ENCODE measurements around the gene SMOC2. TPM values are rescaled to one million over a fixed set of nuclear protein-coding genes. Genes with fewer than 3 reads are reported as not detected.

SMOC2 gene
- total and polyA plus RNA-seq, 2 donors (not counting 1 experiment from before 2014, with no cell fraction given), result 0.37 TPM; not detected in 1

- ATAC-seq (ENCODE audit: low read depth) (no peak), DNase-seq (no peak)
- H3K27me3 ChIP-seq (replicated peaks in 1 of 4; ENCODE audit: control extremely low read depth in 1 of 4, control insufficient read depth in 3 of 4, insufficient read depth in 4 of 4, low read length in 3 of 4), result no peaks in the 10 kb centered on the region
- no peak overlapping the region for H3K4me3 ChIP-seq (ENCODE audit: control extremely low read depth in 1 of 5, extremely low read depth in 1 of 5, insufficient read depth in 1 of 5, low read depth in 2 of 5, low read length in 4 of 5)
- no peaks in the 10 kb centered on the region for H3K4me1 Mint-ChIP-seq
- H3K4me3 Mint-ChIP-seq, result no peak overlapping the region
- no peak overlapping the region for H3K4me2 ChIP-seq (replicated peaks; ENCODE audit: low read depth, low read length, poor library complexity, severe bottlenecking)
- no peak overlapping the region for H3K9ac ChIP-seq (ENCODE audit: low read length)
- ChIA-PET CTCF (no interaction called here), POLR2A (no interaction called here)
- H3K27ac ChIP-seq (ENCODE audit: low read length in 2 of 2), result no peak overlapping the region
- no peak overlapping the region for H2AFZ ChIP-seq (ENCODE audit: insufficient read depth, low read depth, low read length, poor library complexity, severe bottlenecking)
- H3K27ac Mint-ChIP-seq, result no peak overlapping the region
- no peaks in the 10 kb centered on the region for H3K4me1 ChIP-seq (ENCODE audit: control insufficient read depth in 2 of 2, insufficient read depth in 2 of 2, low read length in 2 of 2)
- H3K9me3 Mint-ChIP-seq (ENCODE audit: insufficient read depth), result no peaks in the 10 kb centered on the region
- peaks cover 0 to 25% (median 0%) of the 10 kb centered on the region in 3 donors for H3K9me3 ChIP-seq (ENCODE audit: control extremely low read depth in 1 of 3, control insufficient read depth in 2 of 3, insufficient read depth in 1 of 3, low read length in 2 of 3)
- no peaks in the 10 kb centered on the region for H3K27me3 Mint-ChIP-seq
- TF ChIP-seq CTCF (IDR thresholded peaks at IDR 0.05) (no peak), EZH2 (IDR thresholded peaks at IDR 0.05; ENCODE audit: borderline replicate concordance, insufficient read depth, low read depth, low read length, poor library complexity, severe bottlenecking) (no peak)
- intact Hi-C loops (cut with micrococcal nuclease), result no loop called here
- H4K20me1 ChIP-seq (ENCODE audit: control insufficient read depth, insufficient read depth, low read length, poor library complexity, severe bottlenecking), result no peaks in the 10 kb centered on the region
- no peaks in the 10 kb centered on the region for H3K36me3 ChIP-seq (replicated peaks in 1 of 2; ENCODE audit: control extremely low read depth in 1 of 2, control insufficient read depth in 1 of 2, extremely low read depth in 1 of 2, insufficient read depth in 2 of 2, low read length in 1 of 2)
- H3K79me2 ChIP-seq (ENCODE audit: control insufficient read depth, insufficient read depth, low read length), result no peaks in the 10 kb centered on the region
- WGBS (ENCODE audit: insufficient coverage), result 87% methylated on average over 17 of the region's 17 CpGs
Observed at GRCh38 chr6:168574075-168574698, 133.2 kb downstream of the SMOC2 start.

GRCh38 chr6:168574699-168575195 lies 133.8 kb downstream of the SMOC2 start:
- ChIA-PET CTCF (no interaction called here), POLR2A (no interaction called here)
- no peak overlapping the region for H3K4me2 ChIP-seq (replicated peaks; ENCODE audit: low read depth, low read length, poor library complexity, severe bottlenecking)

More at GRCh38 chr6:168574699-168575195, 133.8 kb downstream of the SMOC2 start:
- H3K36me3 ChIP-seq (replicated peaks in 1 of 2; ENCODE audit: control extremely low read depth in 1 of 2, control insufficient read depth in 1 of 2, extremely low read depth in 1 of 2, insufficient read depth in 2 of 2, low read length in 1 of 2), result no peaks in the 10 kb centered on the region
- H3K27me3 ChIP-seq (replicated peaks in 1 of 4; ENCODE audit: control extremely low read depth in 1 of 4, control insufficient read depth in 3 of 4, insufficient read depth in 4 of 4, low read length in 3 of 4), result no peaks in the 10 kb centered on the region
- DNase-seq (no peak), ATAC-seq (ENCODE audit: low read depth) (no peak)
- no peaks in the 10 kb centered on the region for H3K79me2 ChIP-seq (ENCODE audit: control insufficient read depth, insufficient read depth, low read length)
- no peaks in the 10 kb centered on the region for H3K27me3 Mint-ChIP-seq
- 91% methylated on average over 10 of the region's 17 CpGs for WGBS (ENCODE audit: insufficient coverage)
- no peak overlapping the region for H3K27ac Mint-ChIP-seq
- H3K4me3 Mint-ChIP-seq, result no peak overlapping the region
- no peak overlapping the region for H3K9ac ChIP-seq (ENCODE audit: low read length)
- intact Hi-C loops (cut with micrococcal nuclease), result no loop called here
- no peak overlapping the region for H3K27ac ChIP-seq (ENCODE audit: low read length in 2 of 2)
- no peak overlapping the region for H3K4me3 ChIP-seq (ENCODE audit: control extremely low read depth in 1 of 5, extremely low read depth in 1 of 5, insufficient read depth in 1 of 5, low read depth in 2 of 5, low read length in 4 of 5)
- H3K4me1 Mint-ChIP-seq, result no peaks in the 10 kb centered on the region
- TF ChIP-seq CTCF (IDR thresholded peaks at IDR 0.05) (no peak), EZH2 (IDR thresholded peaks at IDR 0.05; ENCODE audit: borderline replicate concordance, insufficient read depth, low read depth, low read length, poor library complexity, severe bottlenecking) (no peak)
- no peaks in the 10 kb centered on the region for H3K4me1 ChIP-seq (ENCODE audit: control insufficient read depth in 2 of 2, insufficient read depth in 2 of 2, low read length in 2 of 2)
- no peaks in the 10 kb centered on the region for H4K20me1 ChIP-seq (ENCODE audit: control insufficient read depth, insufficient read depth, low read length, poor library complexity, severe bottlenecking)
- H3K9me3 Mint-ChIP-seq (ENCODE audit: insufficient read depth), result no peaks in the 10 kb centered on the region
- H2AFZ ChIP-seq (ENCODE audit: insufficient read depth, low read depth, low read length, poor library complexity, severe bottlenecking), result no peak overlapping the region
- H3K9me3 ChIP-seq (ENCODE audit: control extremely low read depth in 1 of 3, control insufficient read depth in 2 of 3, insufficient read depth in 1 of 3, low read length in 2 of 3), result peaks cover 0 to 25% (median 0%) of the 10 kb centered on the region in 3 donors

All from B cell (primary cell).